Left ventricle myocardium inferior (tissue), 1 donor: ENCODE data around the gene PLPP4. TPM values are rescaled to one million over a fixed set of nuclear protein-coding genes. Genes with fewer than 3 reads are reported as not detected.

ENCODE experiments used
- DNase-seq: peaks from one replicate; pipeline ENCODE4 v3.0.0-alpha.2; 2020
- H3K27ac ChIP-seq: fragments of 200-600 bp; replicated peaks from 2 replicates; pipeline ENCODE4 v1.8.0; 2021
- H3K27me3 ChIP-seq: fragments of 200-600 bp; 2 replicates; pipeline ENCODE4 v1.8.0; 2021; ENCODE audit warnings: low read depth
- H3K36me3 ChIP-seq: fragments of 200-600 bp; 2 replicates; pipeline ENCODE4 v1.8.0; 2021
- H3K4me1 ChIP-seq: fragments of 200-600 bp; 2 replicates; pipeline ENCODE4 v1.8.0; 2021
- H3K4me3 ChIP-seq: fragments of 200-600 bp; 2 replicates; pipeline ENCODE4 v1.8.0; 2021; ENCODE audit warnings: mild to moderate bottlenecking, moderate library complexity
- H3K9me3 ChIP-seq: fragments of 200-600 bp; replicated peaks from 2 replicates; pipeline ENCODE4 v1.8.0; 2021
- CTCF ChIP-seq: fragments of 200-600 bp; IDR thresholded peaks from 2 replicates; pipeline ENCODE4 v1.8.0; 2021; ENCODE audit warnings: antibody characterized with exemption, mild to moderate bottlenecking, borderline replicate concordance
- intact Hi-C: fragments of 100-400 bp; cut with micrococcal nuclease; formaldehyde crosslinking; loops from one replicate; pipeline ENCODE4 v1.11.0; 2022
- total RNA-seq: library from RNA; stranded (reverse); fragmentation: NEBNext Ultra II Directional; extraction: Animal tissue kit (Norgen Biotek cat#: 25700); gene quantifications from one replicate; pipeline ENCODE4 v1.2.1, GENCODE V29; 2021
- donor health status: DM: no; HTN: yes; CAD: no; lungs with severe emphysema.

The PLPP4 gene
- total RNA-seq, 1 donor from 2014 or later: not detected

GRCh38 chr10:120514959-120515358 lies 57.9 kb downstream of the PLPP4 start:
- Histone ChIP-seq H3K4me3 (no peak overlapping the region), H3K27ac (no peak overlapping the region), H3K27me3 (peaks cover 27% of the 10 kb centered on the region), H3K4me1 (no peaks in the 10 kb centered on the region), H3K36me3 (no peaks in the 10 kb centered on the region), H3K9me3 (peaks cover 8% of the 10 kb centered on the region)
- no peak for DNase-seq
- intact Hi-C loops: no loop called here
- TF ChIP-seq CTCF: no peak

GRCh38 chr10:120515741-120516140 lies 58.7 kb downstream of the PLPP4 start:
- intact Hi-C loops: no loop called here
- no peak overlapping the region for H3K4me3 ChIP-seq
- H3K9me3 ChIP-seq: peaks cover 8% of the 10 kb centered on the region
- no peaks in the 10 kb centered on the region for H3K4me1 ChIP-seq
- H3K36me3 ChIP-seq: no peaks in the 10 kb centered on the region
- DNase-seq: no peak
- no peak for TF ChIP-seq CTCF
- H3K27me3 ChIP-seq: peaks cover 19% of the 10 kb centered on the region
- no peak overlapping the region for H3K27ac ChIP-seq

GRCh38 chr10:120516426-120516825 lies 59.4 kb downstream of the PLPP4 start:
- no peak for TF ChIP-seq CTCF
- intact Hi-C loops: no loop called here
- H3K9me3 ChIP-seq: peaks cover 8% of the 10 kb centered on the region
- peaks cover 12% of the 10 kb centered on the region for H3K27me3 ChIP-seq
- no peaks in the 10 kb centered on the region for H3K36me3 ChIP-seq
- H3K4me3 ChIP-seq: no peak overlapping the region
- no peak overlapping the region for H3K27ac ChIP-seq
- H3K4me1 ChIP-seq: no peaks in the 10 kb centered on the region
- DNase-seq: no peak

GRCh38 chr10:120517196-120517595 lies 60.2 kb downstream of the PLPP4 start:
- intact Hi-C loops: no loop called here
- Histone ChIP-seq H3K9me3 (peaks cover 8% of the 10 kb centered on the region), H3K27me3 (peaks cover 9% of the 10 kb centered on the region), H3K36me3 (no peaks in the 10 kb centered on the region), H3K4me3 (no peak overlapping the region), H3K27ac (no peak overlapping the region), H3K4me1 (no peaks in the 10 kb centered on the region)
- DNase-seq: no peak
- TF ChIP-seq CTCF: no peak

- no peak for DNase-seq
- TF ChIP-seq CTCF: no peak
- intact Hi-C loops: no loop called here
- peaks cover 9% of the 10 kb centered on the region for H3K27me3 ChIP-seq
- H3K9me3 ChIP-seq: peaks cover under 1% of the 10 kb centered on the region
- H3K4me3 ChIP-seq: no peak overlapping the region
- H3K27ac ChIP-seq: no peak overlapping the region
- no peaks in the 10 kb centered on the region for H3K36me3 ChIP-seq
- no peaks in the 10 kb centered on the region for H3K4me1 ChIP-seq
Observed at GRCh38 chr10:120517881-120518484, 61.0 kb downstream of the PLPP4 start.
